NT2/D1 (cell line): ENCODE results near the gene PAK5.

Experiments used
- SUZ12 ChIP-seq: IDR thresholded peaks from 2 replicates; pipeline ENCODE4 v1.6.1; 2011; ENCODE audit not compliant: insufficient read length, insufficient read depth; ENCODE audit errors: extremely low read depth
- YY1 ChIP-seq: IDR thresholded peaks from 2 replicates; pipeline ENCODE4 v1.6.1; 2011; ENCODE audit not compliant: insufficient read length, insufficient read depth
- ZNF274 ChIP-seq: IDR thresholded peaks from 2 replicates; pipeline ENCODE4 v1.6.1; 2011; ENCODE audit warnings: mild to moderate bottlenecking, low read depth, low read length

- no peak for TF ChIP-seq SUZ12
- TF ChIP-seq YY1, result no peak
- no peak for TF ChIP-seq ZNF274
Observed at GRCh38 chr20:9608639-9609340, 230.1 kb downstream of the PAK5 start.
